Fibroblast of mammary gland (primary cell): ENCODE results near the gene PDP2.

Experiments used
- DNase-seq: peaks from one replicate; pipeline ENCODE4 v3.0.0-alpha.2; 2010; ENCODE audit warnings: low read depth
- H3K4me3 ChIP-seq: 2 replicates; pipeline ENCODE4 v1.5.1; 2011; ENCODE audit warnings: low read depth, mild to moderate bottlenecking, low read length, moderate library complexity; ENCODE audit not compliant: control insufficient read depth
- CTCF ChIP-seq: conservative IDR thresholded peaks from 2 replicates; pipeline ENCODE4 v1.5.1; 2011; ENCODE audit warnings: low read depth, low read length, inconsistent platforms; ENCODE audit not compliant: control insufficient read depth, insufficient read depth

Gene PDP2

GRCh38 chr16:66923866-66924265, 43.6 kb downstream of the PDP2 start:
- TF ChIP-seq CTCF = no peak
- no peak for DNase-seq
- no peak overlapping the region for H3K4me3 ChIP-seq

GRCh38 chr16:66924527-66925321, 44.4 kb downstream of the PDP2 start:
- no peak for TF ChIP-seq CTCF
- DNase-seq = no peak
- H3K4me3 ChIP-seq = peak overlapping the region; percentile 21

- no peak for DNase-seq
- peak within 1 kb of the TSS; percentile 21 for H3K4me3 ChIP-seq
- TF ChIP-seq CTCF = no peak
Measured at GRCh38 chr16:66925322-66925840, 45.1 kb downstream of the PDP2 start, which contains the start of gene RRAD. Gene RRAD, minus strand, starts transcription at chr16:66925535. Its CDS starts 356 bp downstream, at chr16:66925179.

- TF ChIP-seq CTCF = no peak
- no peak for DNase-seq
- no peak overlapping the region for H3K4me3 ChIP-seq
Measured at GRCh38 chr16:66926171-66926947, 46.0 kb downstream of the PDP2 start.

- no peak for TF ChIP-seq CTCF
- DNase-seq = peak; percentile 66
- no peak overlapping the region for H3K4me3 ChIP-seq
Measured at GRCh38 chr16:66926961-66927436, 46.7 kb downstream of the PDP2 start.

GRCh38 chr16:66927918-66928649, 47.8 kb downstream of the PDP2 start:
- peak; percentile 43 for DNase-seq
- H3K4me3 ChIP-seq = no peak overlapping the region
- no peak for TF ChIP-seq CTCF
